ENCODE measurements around the gene NDEL1. TPM values are rescaled to one million over a fixed set of nuclear protein-coding genes. Genes with fewer than 3 reads are reported as not detected.

NDEL1 gene
- total RNA-seq, 1 experiment from 2014 or later = 38.4 TPM

GRCh38 chr17:8419305-8419704 is 16.4 kb upstream of the NDEL1 start:
- no peak overlapping the region for H3K14ac ChIP-seq (ENCODE audit: insufficient read depth, low read length)
- H2BK20ac ChIP-seq (ENCODE audit: low read depth, low read length, poor library complexity, severe bottlenecking) = no peak overlapping the region
- no peaks in the 10 kb centered on the region for H3K4me1 ChIP-seq (ENCODE audit: insufficient read depth, low read length)
- WGBS (ENCODE audit: extremely low coverage, insufficient read length, low lambda C conversion rate) = no CpG with 5 or more reads among the region's 1 CpG
- H2AFZ ChIP-seq (ENCODE audit: low read length) = no peak overlapping the region
- no peak overlapping the region for H3K4me2 ChIP-seq (ENCODE audit: insufficient read depth, insufficient read length, low read length)
- no peak overlapping the region for H3K4me3 Mint-ChIP-seq
- H3K79me1 ChIP-seq (ENCODE audit: insufficient read depth, low read depth, low read length, poor library complexity, severe bottlenecking) = no peaks in the 10 kb centered on the region
- H4K91ac ChIP-seq (ENCODE audit: insufficient read length, low read depth, low read length) = no peak overlapping the region
- no peak overlapping the region for H3K23ac ChIP-seq (ENCODE audit: insufficient read length, low read depth, low read length)
- no peak overlapping the region for H4K5ac ChIP-seq (ENCODE audit: insufficient read length, low read depth, low read length)
- H2BK5ac ChIP-seq (ENCODE audit: insufficient read length, low read length) = no peak overlapping the region
- no peak overlapping the region for H2BK15ac ChIP-seq (ENCODE audit: low read depth, low read length)
- no peak overlapping the region for H3K27ac ChIP-seq (ENCODE audit: insufficient read length, low read depth, low read length)
- no peak overlapping the region for H2BK12ac ChIP-seq (ENCODE audit: insufficient read length, low read depth, low read length)
- no peaks in the 10 kb centered on the region for H3K4me1 Mint-ChIP-seq
- DNase-seq = no peak
- H2AK5ac ChIP-seq (ENCODE audit: insufficient read length, low read length) = no peak overlapping the region
- H3K27me3 ChIP-seq (ENCODE audit: insufficient read depth, low read length) = no peaks in the 10 kb centered on the region
- H3K27me3 Mint-ChIP-seq (ENCODE audit: low read depth) = peaks cover 15% of the 10 kb centered on the region
- no peak for TF ChIP-seq CTCF (conservative IDR thresholded peaks at IDR 0.05)
- no peak overlapping the region for H3K18ac ChIP-seq (ENCODE audit: insufficient read length, low read depth, low read length)
- no peak overlapping the region for H3K56ac ChIP-seq (ENCODE audit: insufficient read length, low read depth, low read length)
- H3K79me2 ChIP-seq (ENCODE audit: insufficient read depth, low read length) = no peaks in the 10 kb centered on the region
- no peak overlapping the region for H3K9ac ChIP-seq (ENCODE audit: extremely low read depth, insufficient read length, low read length)
- H3K9me3 Mint-ChIP-seq = no peaks in the 10 kb centered on the region
- no peak overlapping the region for H4K8ac ChIP-seq (replicated peaks; ENCODE audit: insufficient read length, low read depth, low read length)
- no peaks in the 10 kb centered on the region for H3K23me2 ChIP-seq (ENCODE audit: insufficient read length, low read depth, low read length, poor library complexity, severe bottlenecking)
- no peaks in the 10 kb centered on the region for H3K9me3 ChIP-seq (ENCODE audit: control insufficient read depth, low read depth, low read length)
- no peak overlapping the region for H3T11ph ChIP-seq (ENCODE audit: low read length)
- H3K36me3 Mint-ChIP-seq (ENCODE audit: insufficient read depth in 1 of 3, low read depth in 3 of 3) = no peaks in the 10 kb centered on the region
- H3K27ac Mint-ChIP-seq = no peak overlapping the region
- no peak overlapping the region for H2BK120ac ChIP-seq (ENCODE audit: low read depth, low read length, poor library complexity, severe bottlenecking)
- no peaks in the 10 kb centered on the region for H4K20me1 ChIP-seq (ENCODE audit: control insufficient read depth, insufficient read depth, insufficient read length)
- H3K4ac ChIP-seq (ENCODE audit: low read depth, low read length) = no peak overlapping the region

All from H9 (cell line).